GM19193 (cell line): ENCODE measurements around the gene CDCP1.

Source experiments
- POLR2A ChIP-seq: IDR thresholded peaks from 4 replicates; pipeline ENCODE4 v1.6.1; 2011; ENCODE audit not compliant: insufficient read depth, insufficient read length; ENCODE audit errors: extremely low read depth

The CDCP1 gene

DNA sequence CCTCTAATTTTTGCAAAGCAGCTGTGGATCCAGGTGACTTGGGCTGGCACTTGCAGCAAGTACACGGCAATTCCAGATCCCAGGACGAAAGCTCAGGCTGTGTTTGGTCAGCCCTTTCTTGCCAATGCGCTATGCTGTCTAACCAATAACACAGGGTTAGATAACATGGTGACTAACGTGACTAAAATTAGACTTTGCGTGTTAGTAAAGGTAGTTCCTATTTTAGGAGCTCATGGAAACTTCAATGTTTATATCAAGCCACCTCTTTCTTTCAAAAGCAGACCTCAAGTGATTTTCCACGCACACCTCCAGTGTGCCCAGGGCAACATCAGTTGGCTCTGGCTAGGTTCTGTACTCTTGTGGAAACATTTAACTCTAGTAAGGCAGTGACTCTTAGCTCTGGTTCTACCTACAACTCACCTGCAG is 32.5 kb downstream of the CDCP1 start:
- no peak for TF ChIP-seq POLR2A

DNA sequence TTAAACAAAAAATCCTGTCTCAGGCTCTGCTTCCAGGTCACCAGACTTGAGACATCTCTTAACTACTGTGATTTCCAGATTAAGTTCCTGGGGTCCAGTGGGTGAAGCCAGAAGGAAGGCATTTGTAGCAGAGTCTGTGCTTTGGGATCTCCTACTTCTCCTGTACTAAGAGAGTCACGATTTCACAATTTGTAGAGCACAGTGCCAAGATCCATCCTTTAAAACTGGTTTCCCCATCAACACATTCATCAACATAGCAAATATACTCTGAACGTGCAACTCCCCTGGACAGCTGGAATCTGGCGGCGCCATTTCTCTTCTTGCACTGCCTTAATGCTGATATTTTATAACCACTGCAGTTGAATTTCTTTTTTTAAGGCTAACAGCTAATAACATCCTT is 33.2 kb downstream of the CDCP1 start:
- TF ChIP-seq POLR2A: no peak

DNA sequence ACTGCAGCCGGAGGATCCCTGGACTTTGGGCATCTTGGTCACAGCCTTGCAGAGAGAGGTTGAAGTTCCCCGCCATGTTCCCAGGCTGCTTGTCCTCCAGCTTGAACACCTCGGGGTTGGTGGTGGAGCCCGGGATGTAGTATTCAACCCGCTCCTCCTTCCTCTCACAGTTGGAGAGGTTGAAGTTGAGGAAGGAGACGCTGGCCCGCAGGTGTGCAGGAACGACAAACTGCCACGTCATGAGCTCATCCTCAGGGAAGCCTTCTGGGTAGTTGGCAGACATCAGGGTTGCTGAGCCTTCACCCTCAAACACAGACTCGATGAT is 35.7 kb downstream of the CDCP1 start:
- no peak for TF ChIP-seq POLR2A

DNA sequence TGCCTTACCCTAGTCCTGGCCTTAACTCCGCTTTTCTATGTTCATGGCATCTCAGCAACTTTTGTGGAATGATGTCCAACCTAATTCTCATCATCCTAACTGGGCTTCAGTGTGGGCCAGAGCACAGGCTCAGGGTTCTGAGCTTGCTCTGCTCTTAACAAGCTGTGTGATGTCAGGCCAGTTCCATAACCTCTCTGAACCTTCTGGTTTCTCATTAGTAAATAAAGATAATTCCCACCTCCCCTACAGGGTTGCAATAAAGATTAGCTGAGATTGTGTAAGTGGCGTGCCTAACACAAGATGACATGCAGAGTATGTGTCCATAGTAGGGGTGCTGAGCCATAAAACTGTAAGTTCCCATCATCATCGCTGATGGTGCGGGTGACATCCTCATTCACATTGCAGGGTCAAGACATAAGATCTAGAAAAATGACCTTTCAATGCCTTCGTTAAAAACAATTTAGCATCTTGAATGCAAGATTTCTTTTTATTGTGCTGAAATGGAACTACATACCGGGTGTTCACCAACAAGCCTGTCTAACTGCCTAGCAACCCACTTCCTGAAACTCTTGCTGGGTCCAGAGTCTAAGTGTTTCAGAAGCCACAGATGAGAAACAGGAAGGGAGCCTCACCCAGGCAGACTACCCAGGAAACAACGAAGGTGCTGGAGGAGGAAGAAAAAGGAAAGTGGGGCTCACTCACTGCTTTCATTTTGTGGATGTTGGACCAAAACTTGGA is 36.2 kb downstream of the CDCP1 start:
- no peak for TF ChIP-seq POLR2A

DNA sequence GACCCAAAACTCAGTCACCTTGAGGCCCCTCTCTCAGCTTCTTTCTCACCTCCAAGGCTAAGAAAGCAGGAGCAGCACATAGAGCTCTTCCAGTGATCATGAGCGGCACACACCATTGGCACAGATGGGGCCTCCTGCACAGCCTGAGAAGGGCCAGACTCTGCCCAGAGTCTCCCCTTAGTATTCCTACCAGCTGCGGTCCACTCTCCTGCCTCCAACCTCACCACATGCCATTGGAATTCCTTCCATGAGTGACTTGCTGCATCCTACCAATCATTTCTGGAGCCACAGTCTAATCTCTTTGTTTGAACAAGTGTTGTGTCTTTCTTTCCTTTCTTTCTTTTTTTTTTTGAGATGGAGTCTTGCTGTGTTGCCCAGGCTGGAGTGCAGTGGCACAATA is 39.3 kb downstream of the CDCP1 start:
- TF ChIP-seq POLR2A: no peak

DNA sequence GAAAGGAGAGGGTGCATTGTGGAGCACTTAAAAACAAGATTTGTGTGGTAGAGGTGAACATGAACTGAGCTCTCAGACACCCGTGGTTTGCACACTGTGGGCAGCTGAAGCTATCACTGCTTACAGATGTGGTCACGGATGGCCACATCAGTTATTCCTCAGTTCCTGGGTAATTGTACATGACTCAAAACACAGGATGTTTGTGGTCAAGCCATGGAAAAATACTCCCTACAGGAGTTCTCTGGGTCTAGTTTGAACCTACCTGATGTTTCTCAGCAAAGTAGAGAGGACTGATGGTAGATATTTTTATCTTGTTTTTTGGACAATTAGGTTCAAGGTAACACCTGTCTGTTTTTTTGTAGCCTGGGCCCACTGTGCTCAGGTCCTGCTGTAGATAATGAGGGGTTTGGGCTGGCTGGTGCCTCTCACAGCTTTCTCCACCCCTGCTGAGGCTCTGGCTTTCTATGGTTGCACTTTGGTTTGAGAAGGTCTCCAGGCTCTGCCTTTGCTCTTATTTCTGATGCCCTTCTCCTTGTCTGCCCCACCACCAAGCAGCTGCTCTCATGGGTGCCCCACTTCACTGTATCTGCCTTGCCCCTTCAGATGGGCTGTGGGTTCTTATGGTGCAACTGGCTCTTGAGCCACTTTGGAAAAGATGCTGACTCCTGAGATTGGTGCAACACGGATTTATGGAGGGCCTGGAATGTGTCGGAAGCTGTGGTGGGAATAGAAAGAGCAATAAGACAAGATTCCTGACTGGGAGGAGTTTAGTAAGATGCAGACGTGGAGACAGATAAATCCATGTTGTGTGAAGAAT is 40.1 kb downstream of the CDCP1 start:
- TF ChIP-seq POLR2A: no peak

DNA sequence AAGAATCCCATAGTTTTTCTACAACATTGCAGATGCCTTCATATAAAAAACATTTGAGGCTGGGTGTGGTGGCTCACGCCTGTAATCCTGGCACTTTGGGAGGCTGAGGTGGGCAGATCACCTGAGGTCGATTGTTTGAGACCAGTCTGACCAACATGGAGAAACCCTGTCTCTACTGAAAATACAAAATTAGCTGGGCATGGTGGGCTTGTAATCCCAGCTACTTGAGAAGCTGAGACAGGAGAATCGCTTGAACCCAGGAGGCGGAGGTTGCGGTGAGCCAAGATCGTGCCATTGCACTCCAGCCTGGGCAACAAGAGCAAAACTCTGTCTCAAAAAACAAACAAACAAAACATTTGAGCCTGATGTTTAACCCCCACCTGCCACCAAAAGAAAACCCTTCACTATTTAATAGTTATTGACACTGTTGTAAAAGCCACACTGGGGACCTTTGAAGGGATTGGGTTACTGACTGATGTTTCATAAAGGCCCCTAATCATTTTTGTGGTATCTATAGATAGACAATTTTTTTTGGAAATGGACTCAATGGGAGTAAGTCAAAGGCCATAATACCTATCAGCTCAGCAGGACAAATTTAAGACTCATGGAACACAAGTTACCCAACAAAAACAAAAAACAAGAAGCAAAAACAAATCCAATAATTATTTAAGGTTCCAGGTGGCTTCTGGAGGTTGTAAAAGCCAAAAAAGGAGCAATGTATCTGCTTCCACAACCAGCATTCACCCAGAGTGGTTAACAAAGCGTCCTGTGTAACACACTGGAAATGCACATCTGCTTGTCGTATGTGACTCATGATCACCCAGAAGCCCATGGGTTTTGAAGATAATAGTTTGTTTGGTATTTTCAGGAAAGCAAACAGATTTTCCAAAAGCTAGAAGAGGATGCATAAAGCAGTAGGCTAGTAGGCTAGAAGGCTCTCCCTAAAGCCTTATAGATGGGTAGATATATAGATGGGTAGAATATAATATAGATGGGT is 41.2 kb downstream of the CDCP1 start:
- TF ChIP-seq POLR2A: no peak

DNA sequence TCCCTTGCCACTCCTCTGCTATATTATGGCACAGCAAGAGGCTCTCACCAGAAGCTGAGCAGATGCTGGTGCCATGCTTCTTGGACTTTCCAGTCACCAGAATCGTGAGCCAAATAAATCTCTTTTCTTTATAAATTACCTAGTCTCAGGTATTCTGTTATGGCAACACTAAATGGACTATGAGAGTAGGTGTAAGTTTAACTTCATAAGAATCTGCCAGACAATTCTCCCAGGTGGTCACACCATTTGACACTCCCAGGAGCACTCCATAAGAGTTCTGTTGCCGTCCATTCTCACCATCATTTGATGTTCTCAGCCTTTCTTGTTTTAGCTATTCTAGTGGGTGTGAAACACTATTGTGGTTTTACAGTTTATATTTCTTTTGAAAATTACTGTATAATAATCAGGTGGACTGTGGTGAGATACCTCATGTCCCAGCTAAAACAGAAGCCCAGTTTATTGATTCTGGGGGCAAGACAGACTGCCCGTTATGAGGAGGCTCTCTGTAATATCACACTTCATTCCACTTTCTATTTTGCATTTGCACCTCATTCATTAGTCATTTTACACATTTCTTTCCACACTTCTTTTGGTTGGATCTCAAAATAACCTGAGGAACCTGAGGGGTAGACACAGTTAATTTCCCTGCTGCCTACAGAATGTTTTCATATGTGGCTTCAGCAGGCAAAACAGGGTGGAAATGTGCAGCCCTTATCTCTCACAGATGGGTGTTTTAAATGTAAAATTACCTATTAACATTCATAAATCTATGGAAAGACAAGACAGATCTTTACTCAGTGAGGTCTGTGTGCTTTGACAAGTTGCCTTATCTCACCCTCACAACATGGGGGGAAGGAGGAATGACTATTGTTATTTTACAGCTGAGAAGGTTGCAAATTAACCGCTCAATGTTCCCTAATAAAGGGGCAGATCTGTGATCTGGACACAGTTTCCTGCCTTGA is 42.1 kb downstream of the CDCP1 start:
- no peak for TF ChIP-seq POLR2A

DNA sequence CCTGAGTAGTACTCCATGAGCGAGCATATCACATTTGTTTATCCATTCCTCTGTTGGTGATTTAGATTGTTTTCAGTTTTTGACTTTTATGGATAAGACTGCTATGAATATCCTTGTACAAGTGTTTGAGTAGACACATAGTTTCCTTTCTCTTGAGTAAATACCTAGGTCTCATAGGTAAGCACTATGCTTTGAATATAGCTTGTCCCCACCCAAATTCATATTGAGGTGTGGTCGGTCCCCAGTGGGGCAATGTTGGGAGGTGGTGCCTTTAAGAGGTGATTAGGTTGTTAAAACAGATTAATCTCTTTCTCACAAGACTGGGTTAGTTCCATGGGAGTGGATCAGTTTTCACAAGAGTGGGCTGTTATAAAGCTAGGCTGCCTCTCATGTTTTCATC is 42.8 kb downstream of the CDCP1 start:
- no peak for TF ChIP-seq POLR2A

DNA sequence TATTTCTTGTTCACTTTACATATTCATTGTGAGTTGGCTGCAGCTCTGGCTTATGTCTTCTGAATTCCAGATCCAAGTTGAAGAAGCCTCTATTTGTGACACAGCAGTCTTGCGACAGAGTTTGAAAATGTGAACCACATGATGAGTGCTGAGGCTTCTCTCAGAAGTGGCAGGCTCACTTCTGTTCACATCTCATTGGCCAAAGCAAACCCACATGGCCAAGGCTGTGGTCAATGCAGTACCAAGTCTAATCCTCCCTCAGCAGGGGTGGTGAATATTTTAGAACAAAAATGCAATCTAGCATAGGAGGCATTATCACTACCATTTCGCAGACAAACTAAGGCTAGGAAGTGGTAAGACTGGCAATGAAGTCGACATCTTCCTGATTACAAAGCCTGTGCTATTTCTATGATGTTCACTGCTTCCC is 45.2 kb downstream of the CDCP1 start:
- no peak for TF ChIP-seq POLR2A

DNA sequence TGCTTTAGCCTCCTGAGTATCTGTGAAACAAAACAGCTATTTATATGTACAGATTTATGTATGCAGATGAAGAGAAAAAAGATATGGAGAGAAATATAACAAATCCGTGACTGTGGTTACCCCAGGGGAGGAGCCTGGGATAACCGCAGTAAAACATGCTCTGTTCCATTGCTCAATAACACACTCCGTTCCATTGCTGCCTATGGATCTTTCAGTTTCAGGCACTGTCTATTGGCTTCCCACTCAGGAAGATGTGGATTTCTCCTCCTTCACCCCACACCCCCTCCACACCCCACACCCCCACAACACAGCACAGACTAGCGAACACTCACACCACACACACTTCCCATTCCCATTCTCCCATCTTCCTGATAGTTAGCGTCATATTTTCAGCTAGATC is 47.9 kb downstream of the CDCP1 start:
- TF ChIP-seq POLR2A: no peak

DNA sequence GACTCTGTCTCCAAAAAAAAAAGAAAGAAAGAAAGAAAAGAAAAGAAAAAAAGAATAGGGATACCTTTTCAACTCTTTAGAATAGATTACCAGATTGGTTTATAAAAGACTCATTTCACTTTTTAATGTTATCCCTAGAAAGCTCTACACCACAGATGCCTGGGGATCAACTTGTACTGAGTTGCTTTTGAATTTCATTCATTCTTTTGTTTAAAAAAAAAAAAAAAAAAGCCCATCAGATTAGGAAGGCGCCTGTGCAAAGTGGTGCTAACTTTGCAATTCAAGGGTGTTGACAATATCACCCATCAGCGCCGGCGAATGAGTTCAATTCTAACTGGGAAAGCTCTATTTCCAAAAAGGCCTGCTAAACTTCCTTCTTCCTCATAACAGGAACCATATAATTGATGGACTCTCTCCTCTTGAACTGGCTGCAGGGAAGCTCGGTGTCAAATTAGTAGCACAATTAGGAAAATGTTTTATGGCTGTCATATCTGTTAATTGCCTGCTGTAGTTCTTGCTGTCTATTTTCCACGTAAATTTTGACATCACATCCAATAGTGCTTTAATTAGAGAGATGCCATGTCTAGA is 48.8 kb downstream of the CDCP1 start:
- TF ChIP-seq POLR2A: no peak

DNA sequence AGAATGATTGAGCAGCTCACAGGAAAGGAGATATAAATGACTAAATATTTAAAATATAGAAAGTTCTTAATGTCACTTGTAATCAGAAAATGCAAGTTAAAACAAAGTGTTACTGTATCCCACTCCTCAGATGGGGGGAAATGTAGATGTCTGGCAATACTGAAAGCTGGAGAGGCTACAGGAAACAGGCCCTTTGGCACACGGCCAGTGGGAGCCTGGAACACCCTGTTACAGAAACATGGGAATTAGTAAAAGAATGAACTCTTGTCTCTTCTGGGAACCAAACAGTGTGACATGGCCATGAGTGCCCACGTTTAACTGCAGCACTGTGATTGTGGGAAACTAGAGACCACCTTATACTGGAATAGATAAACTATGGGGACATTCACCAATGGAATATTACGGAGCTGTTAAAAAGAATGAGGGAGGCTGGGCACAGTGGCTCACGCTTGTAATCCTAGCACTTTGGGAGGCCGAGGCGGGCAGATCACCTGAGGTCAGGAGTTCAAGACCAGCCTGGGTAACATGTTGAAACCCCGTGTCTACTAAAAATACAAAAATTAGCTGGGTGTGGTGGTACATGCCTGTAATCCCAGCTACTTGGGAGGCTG is 50.2 kb downstream of the CDCP1 start:
- no peak for TF ChIP-seq POLR2A
